ENCODE measurements around the gene RYR1. TPM values are rescaled to one million over a fixed set of nuclear protein-coding genes. Genes with fewer than 3 reads are reported as not detected.
"Not testable (repeated sequence)": the region's sequence is repeated elsewhere in the genome, so short reads cannot be mapped to it uniquely, and the experiment has no call there.

Gene RYR1
- total RNA-seq, 4 donors from 2014 or later = under 0.01 to 6.2 (median 3.5) TPM; not detected in 1

DNA sequence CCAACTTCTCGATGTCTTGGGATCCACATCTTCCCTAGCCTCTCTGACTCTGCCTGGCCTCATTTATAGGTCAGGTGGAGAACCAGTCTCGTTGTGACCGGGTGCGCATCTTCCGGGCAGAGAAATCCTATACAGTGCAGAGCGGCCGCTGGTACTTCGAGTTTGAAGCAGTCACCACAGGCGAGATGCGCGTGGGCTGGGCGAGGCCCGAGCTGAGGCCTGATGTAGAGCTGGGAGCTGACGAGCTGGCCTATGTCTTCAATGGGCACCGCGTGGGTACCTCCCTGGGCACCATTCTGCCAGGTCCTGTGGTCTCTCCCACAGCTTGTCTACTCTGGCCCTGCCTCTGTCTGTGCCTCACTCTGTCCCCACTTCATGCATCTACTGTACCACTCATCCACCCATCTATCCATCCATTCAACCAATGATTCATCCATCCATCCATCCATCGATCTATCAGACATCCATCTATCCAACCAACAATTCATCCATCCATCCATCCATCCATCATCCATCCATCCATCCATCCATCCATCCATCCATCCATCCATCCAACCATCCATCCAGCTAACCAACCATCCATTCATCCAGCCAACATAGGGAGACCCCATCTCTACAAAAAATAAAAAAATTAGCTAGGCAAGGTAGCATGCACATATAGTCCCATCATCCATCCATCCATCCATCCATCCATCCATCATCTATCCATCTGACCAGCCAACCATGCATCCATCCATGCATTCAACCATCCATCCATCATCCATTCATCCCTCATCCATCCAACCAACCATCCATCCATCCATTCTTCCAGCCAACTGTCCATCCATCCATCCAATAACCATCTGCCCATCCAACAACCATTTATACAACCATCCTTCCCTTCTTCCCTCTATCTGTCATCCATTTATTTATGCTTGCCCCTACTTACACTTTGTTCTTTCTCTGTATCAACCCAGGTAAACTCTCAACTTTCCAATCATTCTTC is 34.3 kb downstream of the RYR1 start:
- TF ChIP-seq, protein P1, sequence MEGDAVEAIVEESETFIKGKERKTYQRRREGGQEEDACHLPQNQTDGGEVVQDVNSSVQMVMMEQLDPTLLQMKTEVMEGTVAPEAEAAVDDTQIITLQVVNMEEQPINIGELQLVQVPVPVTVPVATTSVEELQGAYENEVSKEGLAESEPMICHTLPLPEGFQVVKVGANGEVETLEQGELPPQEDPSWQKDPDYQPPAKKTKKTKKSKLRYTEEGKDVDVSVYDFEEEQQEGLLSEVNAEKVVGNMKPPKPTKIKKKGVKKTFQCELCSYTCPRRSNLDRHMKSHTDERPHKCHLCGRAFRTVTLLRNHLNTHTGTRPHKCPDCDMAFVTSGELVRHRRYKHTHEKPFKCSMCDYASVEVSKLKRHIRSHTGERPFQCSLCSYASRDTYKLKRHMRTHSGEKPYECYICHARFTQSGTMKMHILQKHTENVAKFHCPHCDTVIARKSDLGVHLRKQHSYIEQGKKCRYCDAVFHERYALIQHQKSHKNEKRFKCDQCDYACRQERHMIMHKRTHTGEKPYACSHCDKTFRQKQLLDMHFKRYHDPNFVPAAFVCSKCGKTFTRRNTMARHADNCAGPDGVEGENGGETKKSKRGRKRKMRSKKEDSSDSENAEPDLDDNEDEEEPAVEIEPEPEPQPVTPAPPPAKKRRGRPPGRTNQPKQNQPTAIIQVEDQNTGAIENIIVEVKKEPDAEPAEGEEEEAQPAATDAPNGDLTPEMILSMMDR (IDR thresholded peaks at IDR 0.05) = no peak
- no peak for TF ChIP-seq POLR2A (IDR thresholded peaks at IDR 0.05)
- H3K27me3 ChIP-seq = no peaks in the 10 kb centered on the region
- intact Hi-C loops (cut with DNase I; ENCODE audit: low total_unique reads) = no loop called here
- H3K36me3 ChIP-seq = no peaks in the 10 kb centered on the region
- H3K4me1 ChIP-seq = no peaks in the 10 kb centered on the region
- H3K27ac ChIP-seq = no peak overlapping the region
- DNase-seq = no peak
- H3K4me3 ChIP-seq = no peak overlapping the region
- H3K9me3 ChIP-seq = peaks cover 0 to 4% of the 10 kb centered on the region in 2 donors

DNA sequence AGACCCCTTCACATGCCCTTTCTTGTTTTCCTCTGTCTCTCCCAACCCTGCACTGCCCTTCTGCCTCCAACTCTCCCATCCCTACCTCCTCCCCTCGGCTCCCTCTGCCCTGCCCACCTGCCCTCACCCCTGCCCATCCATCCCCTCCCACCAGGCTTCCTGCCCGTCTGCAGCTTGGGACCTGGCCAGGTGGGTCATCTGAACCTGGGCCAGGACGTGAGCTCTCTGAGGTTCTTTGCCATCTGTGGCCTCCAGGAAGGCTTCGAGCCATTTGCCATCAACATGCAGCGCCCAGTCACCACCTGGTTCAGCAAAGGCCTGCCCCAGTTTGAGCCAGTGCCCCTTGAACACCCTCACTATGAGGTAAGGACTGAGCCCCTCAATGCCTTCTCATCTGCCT is 35.7 kb downstream of the RYR1 start:
- no peak for DNase-seq
- Histone ChIP-seq H3K4me1 (no peaks in the 10 kb centered on the region), H3K27me3 (no peaks in the 10 kb centered on the region), H3K4me3 (no peak overlapping the region), H3K9me3 (peaks cover 0 to 4% of the 10 kb centered on the region in 2 donors), H3K36me3 (no peaks in the 10 kb centered on the region), H3K27ac (no peak overlapping the region)
- TF ChIP-seq, protein P1 (IDR thresholded peaks at IDR 0.05) = no peak
- no peak for TF ChIP-seq POLR2A (IDR thresholded peaks at IDR 0.05)
- intact Hi-C loops (cut with DNase I; ENCODE audit: low total_unique reads) = no loop called here

DNA sequence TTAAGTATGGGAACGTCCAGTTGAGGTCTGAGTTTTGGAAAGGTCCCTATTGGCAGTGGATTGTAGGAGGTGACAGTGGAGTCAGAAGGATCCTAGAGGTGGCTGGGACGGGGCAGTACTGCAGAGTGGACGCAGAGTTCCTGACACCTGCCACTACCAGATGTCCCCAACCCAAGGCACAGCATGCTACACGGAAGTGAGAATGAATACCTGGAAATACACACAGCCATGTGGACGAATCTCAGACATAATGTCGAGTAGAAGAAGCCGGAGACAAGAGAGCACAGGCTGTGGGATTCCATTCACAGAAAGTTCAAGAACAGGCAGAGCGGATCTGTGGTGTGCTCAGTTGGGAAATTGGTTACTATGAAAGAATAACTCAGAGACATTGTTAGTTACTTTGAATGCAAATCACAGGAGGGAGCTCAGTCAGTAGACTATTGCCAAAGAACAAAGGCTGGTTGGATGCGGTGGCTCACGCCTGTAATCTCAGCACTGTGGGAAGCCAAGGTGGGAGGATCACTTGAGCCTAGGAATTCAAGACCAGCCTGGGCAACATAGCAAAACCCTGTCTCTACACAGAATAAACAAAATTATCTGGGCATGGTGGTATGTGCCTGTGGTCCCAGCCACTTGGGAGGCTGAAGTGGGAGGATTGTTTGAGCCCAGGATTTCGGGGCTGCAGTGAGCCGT is 37.4 kb downstream of the RYR1 start:
- peaks cover 0 to 2% of the 10 kb centered on the region in 2 donors for H3K9me3 ChIP-seq
- H3K4me3 ChIP-seq = no peak overlapping the region
- H3K4me1 ChIP-seq = no peaks in the 10 kb centered on the region
- intact Hi-C loops (cut with DNase I; ENCODE audit: low total_unique reads) = no loop called here
- no peak for TF ChIP-seq POLR2A (IDR thresholded peaks at IDR 0.05)
- TF ChIP-seq, protein P1 (IDR thresholded peaks at IDR 0.05) = no peak
- H3K36me3 ChIP-seq = no peaks in the 10 kb centered on the region
- H3K27ac ChIP-seq = no peak overlapping the region
- H3K27me3 ChIP-seq = no peaks in the 10 kb centered on the region
- no peak for DNase-seq

DNA sequence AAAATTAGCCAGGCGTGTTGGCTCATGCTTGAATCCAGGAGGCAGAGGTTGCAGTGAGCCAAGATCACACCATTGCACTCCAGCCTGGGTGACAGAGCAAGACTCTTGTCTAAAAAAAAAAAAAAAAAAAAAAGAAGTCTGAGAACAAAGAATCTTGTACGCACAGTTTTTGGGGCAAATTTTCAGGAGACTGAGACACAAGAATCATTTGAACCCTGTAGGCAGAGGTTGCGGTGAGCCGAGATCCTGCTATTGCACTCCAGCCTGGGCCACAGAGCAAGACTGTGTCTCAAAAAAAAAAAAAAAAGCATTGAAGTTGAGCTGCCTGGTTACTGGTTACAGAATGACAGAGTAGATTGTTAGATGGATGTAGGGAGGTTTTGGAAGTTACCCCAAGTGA is 39.2 kb downstream of the RYR1 start:
- H3K9me3 ChIP-seq; DNase-seq; H3K27me3 ChIP-seq; H3K27ac ChIP-seq; H3K36me3 ChIP-seq; H3K4me3 ChIP-seq; intact Hi-C loops (cut with DNase I; ENCODE audit: low total_unique reads); H3K4me1 ChIP-seq: not testable (repeated sequence)

DNA sequence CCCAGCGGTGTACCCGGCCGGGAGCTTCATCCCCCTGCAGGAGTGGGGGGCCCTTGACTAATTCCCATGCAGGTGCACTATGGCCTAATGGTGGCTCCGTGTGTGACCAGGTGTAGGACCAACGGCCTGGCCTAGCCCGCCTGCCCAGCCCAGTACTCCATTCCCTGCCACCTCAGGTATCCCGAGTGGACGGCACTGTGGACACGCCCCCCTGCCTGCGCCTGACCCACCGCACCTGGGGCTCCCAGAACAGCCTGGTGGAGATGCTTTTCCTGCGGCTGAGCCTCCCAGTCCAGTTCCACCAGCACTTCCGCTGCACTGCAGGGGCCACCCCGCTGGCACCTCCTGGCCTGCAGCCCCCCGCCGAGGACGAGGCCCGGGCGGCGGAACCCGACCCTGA is 39.7 kb downstream of the RYR1 start:
- H3K36me3 ChIP-seq = no peaks in the 10 kb centered on the region
- no peak overlapping the region for H3K27ac ChIP-seq
- no peaks in the 10 kb centered on the region for H3K4me1 ChIP-seq
- intact Hi-C loops (cut with DNase I; ENCODE audit: low total_unique reads) = no loop called here
- no peak for DNase-seq
- no peaks in the 10 kb centered on the region for H3K9me3 ChIP-seq
- no peaks in the 10 kb centered on the region for H3K27me3 ChIP-seq
- no peak for TF ChIP-seq POLR2A (IDR thresholded peaks at IDR 0.05)
- TF ChIP-seq, protein P1 (IDR thresholded peaks at IDR 0.05) = no peak
- H3K4me3 ChIP-seq = no peak overlapping the region
